Osteoblast (primary cell): Measurements from ENCODE around the gene CCDC82. TPM values are rescaled to one million over a fixed set of nuclear protein-coding genes. Genes with fewer than 3 reads are reported as not detected.
"Not testable (repeated sequence)": the region's sequence is repeated elsewhere in the genome, so short reads cannot be mapped to it uniquely, and the experiment has no call there.

Experiments
- DNase-seq: peaks from one replicate; pipeline ENCODE4 v3.0.0; 2011; ENCODE audit warnings: low spot score, mixed read lengths; ENCODE audit not compliant: insufficient read length; ENCODE audit errors: missing footprints
- H2AFZ ChIP-seq: 2 replicates; pipeline ENCODE4 v1.6.0; 2011; ENCODE audit warnings: mild to moderate bottlenecking, low read length
- H3K27ac ChIP-seq: 2 replicates; pipeline ENCODE4 v1.5.1; 2011; ENCODE audit warnings: mild to moderate bottlenecking, low read depth, low read length, moderate library complexity
- H3K27me3 ChIP-seq: 2 replicates; pipeline ENCODE4 v1.6.0; 2012; ENCODE audit warnings: mild to moderate bottlenecking, control low read depth, inconsistent platforms, low read length, moderate library complexity; ENCODE audit not compliant: insufficient read depth
- H3K36me3 ChIP-seq: 2 replicates; pipeline ENCODE4 v1.5.1; 2011; ENCODE audit warnings: mild to moderate bottlenecking, low read length, control low read depth, moderate library complexity; ENCODE audit not compliant: insufficient read depth
- H3K4me1 ChIP-seq: 2 replicates; pipeline ENCODE4 v1.5.1; 2011; ENCODE audit warnings: mild to moderate bottlenecking, low read length, control low read depth, moderate library complexity; ENCODE audit not compliant: insufficient read depth
- H3K4me2 ChIP-seq: 2 replicates; pipeline ENCODE4 v1.6.0; 2011; ENCODE audit warnings: mild to moderate bottlenecking, low read length; ENCODE audit not compliant: insufficient read depth
- H3K4me3 ChIP-seq: fragments of 200-600 bp; sonication (generic); 3 replicates; pipeline ENCODE4 v1.5.1; 2012; ENCODE audit warnings: mild to moderate bottlenecking, low read length, inconsistent platforms; ENCODE audit not compliant: insufficient read depth
- H3K79me2 ChIP-seq: 2 replicates; pipeline ENCODE4 v1.6.0; 2012; ENCODE audit warnings: mild to moderate bottlenecking, low read length, control low read depth, inconsistent platforms; ENCODE audit not compliant: insufficient read depth
- H3K9me3 ChIP-seq: 2 replicates; pipeline ENCODE4 v1.5.1; 2011; ENCODE audit warnings: low read depth, low read length, control low read depth
- H4K20me1 ChIP-seq: 2 replicates; pipeline ENCODE4 v1.6.0; 2012; ENCODE audit warnings: mild to moderate bottlenecking, low read length, control low read depth; ENCODE audit not compliant: insufficient read depth
- CTCF ChIP-seq: IDR thresholded peaks from 2 replicates; pipeline ENCODE4 v1.5.1; 2011; ENCODE audit warnings: mild to moderate bottlenecking, low read depth, low read length, moderate library complexity; ENCODE audit errors: extremely low read depth
- total RNA-seq: library from RNA; depleted of rRNA; stranded (reverse); fragments of >200 nt; gene quantifications from 2 replicates; pipeline ENCODE4 v1.2.3, GENCODE V29; 2012

CCDC82 gene
- total RNA-seq: 19.5 and 21.8 TPM in 2 replicates

- no peaks in the 10 kb centered on the region for H3K36me3 ChIP-seq
- H3K4me2 ChIP-seq: peak within 1 kb of the TSS; percentile 97
- H3K27ac ChIP-seq: peak within 1 kb of the TSS; percentile 95
- H3K9me3 ChIP-seq: no peaks in the 10 kb centered on the region
- peak; percentile 96 for DNase-seq
- peaks cover 74% of the 10 kb centered on the region for H3K79me2 ChIP-seq
- peaks cover 25% of the 10 kb centered on the region for H3K4me1 ChIP-seq
- no peaks in the 10 kb centered on the region for H3K27me3 ChIP-seq
- peak within 1 kb of the TSS; percentile 93 for H3K4me3 ChIP-seq
- H4K20me1 ChIP-seq: no peaks in the 10 kb centered on the region
- peak within 1 kb of the TSS; percentile 92 for H2AFZ ChIP-seq
- no peak for TF ChIP-seq CTCF
Measured at GRCh38 chr11:96389720-96390487, at the start of gene CCDC82, which contains the start of gene JRKL. Gene CCDC82 (minus strand): TSS chr11:96389912. CDS start chr11:96384747, 5,165 bp downstream. Gene JRKL (plus strand): TSS chr11:96390013. CDS start chr11:96390650, 637 bp downstream.

GRCh38 chr11:96432654-96433053 is 42.9 kb upstream of the CCDC82 start:
- not testable (repeated sequence) for H3K4me3 ChIP-seq, DNase-seq, H4K20me1 ChIP-seq, H3K79me2 ChIP-seq, H2AFZ ChIP-seq, H3K4me2 ChIP-seq, H3K27ac ChIP-seq, H3K4me1 ChIP-seq, H3K36me3 ChIP-seq, H3K9me3 ChIP-seq
- H3K27me3 ChIP-seq: peaks cover 16% of the 10 kb centered on the region

GRCh38 chr11:96430668-96431067 is 41.0 kb upstream of the CCDC82 start:
- Histone ChIP-seq H3K27ac (no peak overlapping the region), H3K4me1 (peaks cover 4% of the 10 kb centered on the region), H3K79me2 (no peaks in the 10 kb centered on the region), H2AFZ (no peak overlapping the region), H3K36me3 (no peaks in the 10 kb centered on the region), H3K4me3 (no peak overlapping the region), H4K20me1 (no peaks in the 10 kb centered on the region), H3K9me3 (no peaks in the 10 kb centered on the region), H3K27me3 (peaks cover 14% of the 10 kb centered on the region), H3K4me2 (no peak overlapping the region)
- no peak for TF ChIP-seq CTCF
- DNase-seq: no peak

- Histone ChIP-seq H3K27ac (no peak overlapping the region), H3K4me3 (no peak overlapping the region), H3K27me3 (peaks cover 19% of the 10 kb centered on the region), H3K36me3 (no peaks in the 10 kb centered on the region), H4K20me1 (no peaks in the 10 kb centered on the region), H2AFZ (no peak overlapping the region), H3K9me3 (no peaks in the 10 kb centered on the region), H3K4me1 (peaks cover 4% of the 10 kb centered on the region), H3K4me2 (no peak overlapping the region), H3K79me2 (no peaks in the 10 kb centered on the region)
- TF ChIP-seq CTCF: no peak
- no peak for DNase-seq
Measured at GRCh38 chr11:96424693-96425092, 35.0 kb upstream of the CCDC82 start.
